PFSK-1 (cell line): ENCODE data around the gene RNF141.

Experiments used
- FOXP2 ChIP-seq: optimal IDR thresholded peaks from 2 replicates; pipeline ENCODE3; 2011; ENCODE audit warnings: borderline replicate concordance, control low read depth, inconsistent platforms; ENCODE audit not compliant: insufficient read depth; ENCODE audit errors: extremely low read length, extremely low read depth
- POLR2AphosphoS5 ChIP-seq: IDR thresholded peaks from 2 replicates; pipeline ENCODE4 v1.6.1; 2012; ENCODE audit warnings: low read depth, mild to moderate bottlenecking, control low read depth, low read length, moderate library complexity
- SIN3A ChIP-seq: IDR thresholded peaks from 2 replicates; pipeline ENCODE4 v1.6.1; 2012; ENCODE audit warnings: mild to moderate bottlenecking, low read length, moderate library complexity, borderline replicate concordance; ENCODE audit not compliant: insufficient read depth
- TAF1 ChIP-seq: IDR thresholded peaks from 2 replicates; pipeline ENCODE4 v1.6.1; 2012; ENCODE audit warnings: low read length, control low read depth, borderline replicate concordance; ENCODE audit not compliant: insufficient read depth
- TF ChIP-seq, protein P1 (sequence below), 2 experiments: IDR thresholded peaks; 2 replicates each; pipeline versions ENCODE4 v1.6.1 to v1.8.0; 2011 to 2012; ENCODE audit warnings: low read depth in 2 of 2, low read length in 2 of 2, control low read depth in 1 of 2, inconsistent platforms in 1 of 2, mild to moderate bottlenecking in 1 of 2, moderate library complexity in 1 of 2; ENCODE audit not compliant: insufficient read depth in 1 of 2

RNF141 gene

DNA sequence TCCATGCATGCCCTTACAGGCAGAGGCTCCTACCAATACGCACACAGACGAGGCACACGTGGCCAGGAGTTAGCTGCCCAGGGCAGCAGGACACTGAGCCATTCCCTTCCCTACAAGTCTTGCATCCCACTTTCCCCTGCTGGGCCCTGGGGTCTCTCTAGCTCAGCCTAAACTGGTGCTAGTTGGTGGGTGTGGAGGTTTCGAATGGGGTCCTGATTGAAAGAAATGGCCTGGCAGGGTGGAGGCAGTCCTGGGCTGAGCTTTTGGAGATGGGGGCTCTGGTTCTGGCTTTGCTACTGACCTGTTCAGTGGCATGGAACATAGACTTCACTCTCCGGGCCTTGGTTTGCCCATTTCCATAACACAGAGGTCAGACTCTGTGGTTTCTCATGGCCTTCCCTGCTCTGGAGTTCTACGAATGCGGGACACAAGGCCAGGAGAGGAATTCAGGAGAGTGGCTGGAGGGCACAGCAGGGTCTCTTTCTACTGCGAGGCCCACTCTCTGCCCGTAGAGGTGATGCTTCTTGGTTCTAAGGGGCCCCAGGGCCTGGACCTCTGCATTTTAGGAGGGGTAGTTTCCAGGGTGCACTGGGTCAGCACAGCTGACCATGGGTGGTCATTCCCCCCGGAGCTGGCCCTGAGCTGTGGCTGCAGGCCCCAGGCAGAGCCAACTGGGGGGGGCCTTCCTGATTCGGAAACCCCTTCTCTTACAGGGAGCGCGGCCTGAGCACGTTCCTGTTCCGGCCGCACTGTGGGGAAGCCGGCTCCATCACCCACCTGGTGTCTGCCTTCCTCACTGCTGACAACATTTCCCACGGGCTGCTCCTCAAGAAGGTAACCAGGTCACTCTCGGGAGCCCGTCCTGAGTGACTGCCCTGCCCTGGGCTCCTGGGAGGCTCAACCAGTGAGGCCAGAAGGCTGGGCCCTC is 40.0 kb downstream of the RNF141 start:
- TF ChIP-seq SIN3A (no peak), POLR2AphosphoS5 (no peak), FOXP2 (no peak), TAF1 (no peak)
- TF ChIP-seq, protein P1, sequence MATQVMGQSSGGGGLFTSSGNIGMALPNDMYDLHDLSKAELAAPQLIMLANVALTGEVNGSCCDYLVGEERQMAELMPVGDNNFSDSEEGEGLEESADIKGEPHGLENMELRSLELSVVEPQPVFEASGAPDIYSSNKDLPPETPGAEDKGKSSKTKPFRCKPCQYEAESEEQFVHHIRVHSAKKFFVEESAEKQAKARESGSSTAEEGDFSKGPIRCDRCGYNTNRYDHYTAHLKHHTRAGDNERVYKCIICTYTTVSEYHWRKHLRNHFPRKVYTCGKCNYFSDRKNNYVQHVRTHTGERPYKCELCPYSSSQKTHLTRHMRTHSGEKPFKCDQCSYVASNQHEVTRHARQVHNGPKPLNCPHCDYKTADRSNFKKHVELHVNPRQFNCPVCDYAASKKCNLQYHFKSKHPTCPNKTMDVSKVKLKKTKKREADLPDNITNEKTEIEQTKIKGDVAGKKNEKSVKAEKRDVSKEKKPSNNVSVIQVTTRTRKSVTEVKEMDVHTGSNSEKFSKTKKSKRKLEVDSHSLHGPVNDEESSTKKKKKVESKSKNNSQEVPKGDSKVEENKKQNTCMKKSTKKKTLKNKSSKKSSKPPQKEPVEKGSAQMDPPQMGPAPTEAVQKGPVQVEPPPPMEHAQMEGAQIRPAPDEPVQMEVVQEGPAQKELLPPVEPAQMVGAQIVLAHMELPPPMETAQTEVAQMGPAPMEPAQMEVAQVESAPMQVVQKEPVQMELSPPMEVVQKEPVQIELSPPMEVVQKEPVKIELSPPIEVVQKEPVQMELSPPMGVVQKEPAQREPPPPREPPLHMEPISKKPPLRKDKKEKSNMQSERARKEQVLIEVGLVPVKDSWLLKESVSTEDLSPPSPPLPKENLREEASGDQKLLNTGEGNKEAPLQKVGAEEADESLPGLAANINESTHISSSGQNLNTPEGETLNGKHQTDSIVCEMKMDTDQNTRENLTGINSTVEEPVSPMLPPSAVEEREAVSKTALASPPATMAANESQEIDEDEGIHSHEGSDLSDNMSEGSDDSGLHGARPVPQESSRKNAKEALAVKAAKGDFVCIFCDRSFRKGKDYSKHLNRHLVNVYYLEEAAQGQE (IDR thresholded peaks at IDR 0.05; ENCODE audit: insufficient read depth in 1 of 2, low read depth in 2 of 2, low read length in 2 of 2) = no peak

DNA sequence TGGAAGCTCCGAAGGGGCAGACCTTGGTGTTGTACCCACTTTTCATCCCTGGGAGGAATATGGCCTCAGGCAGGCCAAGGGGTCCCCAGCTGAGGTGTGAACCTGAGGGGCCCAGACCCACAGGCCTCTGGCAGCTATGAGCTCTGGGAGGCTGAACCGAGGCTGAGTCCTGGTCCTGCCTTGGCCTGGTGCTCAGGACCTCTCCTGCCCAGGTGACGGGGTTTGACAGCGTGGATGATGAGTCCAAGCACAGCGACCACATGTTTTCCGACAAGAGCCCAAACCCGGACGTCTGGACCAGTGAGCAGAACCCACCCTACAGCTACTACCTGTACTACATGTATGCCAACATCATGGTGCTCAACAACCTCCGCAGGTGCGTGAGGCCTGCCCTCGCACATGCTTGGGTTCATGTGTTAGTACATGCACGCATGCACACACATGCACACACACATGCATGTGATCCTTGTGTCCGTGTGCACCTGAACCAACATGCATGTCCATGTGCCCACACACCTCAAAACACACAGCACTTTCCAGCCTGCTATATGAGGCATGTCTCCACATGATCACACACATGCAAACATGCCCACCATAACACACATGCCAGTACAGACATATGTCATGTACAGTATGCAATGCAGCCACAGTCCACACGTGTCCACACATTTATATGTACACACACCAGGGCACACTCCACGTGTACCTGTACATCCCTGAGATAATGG is 40.9 kb downstream of the RNF141 start:
- TF ChIP-seq SIN3A (no peak), TAF1 (no peak), POLR2AphosphoS5 (no peak), FOXP2 (no peak)
- TF ChIP-seq, protein P1 (IDR thresholded peaks at IDR 0.05; ENCODE audit: insufficient read depth in 1 of 2, low read depth in 2 of 2, low read length in 2 of 2) = no peak

DNA sequence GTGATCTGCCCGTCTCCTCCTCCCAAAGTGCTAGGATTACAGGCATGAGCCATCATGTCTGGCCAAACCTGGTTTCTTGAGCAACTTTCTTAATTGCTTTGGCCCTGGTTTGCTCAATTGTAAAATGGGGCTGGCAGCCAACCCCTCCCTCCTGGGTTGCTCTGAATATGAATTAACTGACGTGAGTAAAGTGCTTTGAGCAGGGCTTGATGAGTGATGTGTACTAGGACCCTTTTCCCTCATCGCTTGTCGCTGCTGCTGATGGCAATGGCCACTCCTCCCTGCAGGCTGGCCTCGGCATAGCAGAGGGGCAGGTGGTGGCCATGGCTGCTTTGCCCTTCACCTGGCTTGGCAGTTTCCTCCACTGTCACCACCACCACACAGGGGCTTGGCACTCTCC is 41.5 kb downstream of the RNF141 start:
- TF ChIP-seq POLR2AphosphoS5 (no peak), FOXP2 (no peak), SIN3A (no peak), TAF1 (no peak)
- TF ChIP-seq, protein P1 (IDR thresholded peaks at IDR 0.05; ENCODE audit: insufficient read depth in 1 of 2, low read depth in 2 of 2, low read length in 2 of 2) = no peak

DNA sequence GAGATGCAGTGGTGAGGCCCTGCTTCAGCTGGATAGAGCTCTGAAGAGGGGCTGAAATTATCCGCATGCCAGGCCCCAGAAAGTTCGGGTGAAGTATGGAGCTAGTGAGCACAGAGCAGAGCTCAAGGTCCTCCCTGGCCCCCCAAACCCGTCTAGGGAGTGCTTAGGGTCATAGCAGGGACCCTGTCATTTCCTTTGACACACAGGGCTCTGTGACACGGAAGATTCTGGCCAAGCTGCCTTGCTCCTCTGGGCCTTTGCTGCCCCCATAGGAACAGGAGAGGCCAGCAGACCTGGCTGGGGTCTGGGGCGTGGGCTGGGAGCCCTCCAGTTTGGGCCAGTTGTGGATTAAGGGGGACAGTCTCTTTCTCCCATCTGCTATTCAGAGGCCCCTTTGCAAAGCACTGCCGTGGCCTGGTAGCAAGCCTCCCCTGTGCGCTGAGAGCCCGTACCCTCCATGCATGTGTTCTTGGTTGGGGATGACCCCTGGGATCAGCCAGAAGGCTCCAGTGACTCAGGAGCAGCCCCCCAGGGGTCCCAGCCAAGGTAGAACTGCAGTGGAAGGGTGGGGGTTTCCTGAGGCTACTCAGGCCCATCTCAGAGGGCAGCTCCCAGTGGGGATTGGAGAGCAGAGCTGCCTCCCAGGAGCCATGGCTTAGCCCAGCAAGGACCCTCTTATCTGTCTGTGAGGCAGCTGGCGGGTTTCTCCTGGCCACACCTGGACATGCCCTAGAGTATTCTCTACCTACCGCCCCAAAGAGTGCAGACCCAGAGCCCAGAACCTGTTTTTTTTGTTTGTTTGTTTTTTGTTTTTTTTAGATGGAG is 42.3 kb downstream of the RNF141 start:
- TF ChIP-seq POLR2AphosphoS5 (no peak), TAF1 (no peak), FOXP2 (no peak), SIN3A (no peak)
- TF ChIP-seq, protein P1 (IDR thresholded peaks at IDR 0.05; ENCODE audit: insufficient read depth in 1 of 2, low read depth in 2 of 2, low read length in 2 of 2) = no peak
